T-cell (primary cell): ENCODE measurements around the gene UGT2A1. TPM values are rescaled to one million over a fixed set of nuclear protein-coding genes. Genes with fewer than 3 reads are reported as not detected.

Experiments
- ATAC-seq, 4 experiments: fragments of 200-7000 bp in 3 of 4; fragments of 150-1000 bp in 1 of 4; cut with Tn5 transposase; replicated peaks in 1 of 4; 1 replicate in 3 of 4; 2 replicates in 1 of 4; pipeline ENCODE4 v1.10.0; 2021; ENCODE audit warnings: moderate library complexity in 3 of 4, mild to moderate bottlenecking in 2 of 4, moderate number of reproducible peaks in 1 of 4
- CTCF ChIA-PET, 2 donors: fragments of 300-600 bp; sonication (Branson Sonifier 250); formaldehyde crosslinking; loops; one replicate each; lab custom pipeline; 2022; ENCODE audit warnings: antibody characterized with exemption in 2 of 2; lab: Charles Lee
- POLR2A ChIA-PET, 2 donors: fragments of 300-600 bp; sonication (Branson Sonifier 250); formaldehyde crosslinking; loops; one replicate each; lab custom pipeline; 2022; ENCODE audit warnings: antibody characterized with exemption in 2 of 2; lab: Charles Lee
- DNase-seq, 35 experiments: peaks; one replicate each; pipeline versions ENCODE4 v3.0.0 to v3.0.0-alpha.2; 2013 to 2023
- H3K27ac ChIP-seq: one replicate; pipeline ENCODE4 v1.5.1; 2013; ENCODE audit warnings: low read length
- H3K27me3 ChIP-seq, 2 experiments: replicated peaks in 1 of 2; 1 replicate in 1 of 2; 2 replicates in 1 of 2; pipeline versions ENCODE4 v1.6.1 to v1.7.0; 2013; ENCODE audit warnings: low read length in 1 of 2, mixed read lengths in 1 of 2; ENCODE audit not compliant: control insufficient read depth in 2 of 2, insufficient read depth in 2 of 2; ENCODE audit errors: extremely low read depth in 1 of 2
- H3K36me3 ChIP-seq, 2 donors: 1 replicate in 1 of 2; 2 replicates in 1 of 2; pipeline versions ENCODE4 v1.6.1 to v1.7.0; 2013; ENCODE audit warnings: low read length in 1 of 2; ENCODE audit not compliant: control insufficient read depth in 2 of 2, insufficient read depth in 1 of 2; ENCODE audit errors: extremely low read depth in 1 of 2
- H3K4me1 ChIP-seq, 2 experiments: 1 replicate in 1 of 2; 2 replicates in 1 of 2; pipeline versions ENCODE4 v1.6.1 to v1.7.0; 2013; ENCODE audit warnings: low read length in 2 of 2, mixed read lengths in 1 of 2; ENCODE audit not compliant: insufficient read depth in 2 of 2, control insufficient read depth in 1 of 2; ENCODE audit errors: extremely low read depth in 1 of 2
- H3K4me3 ChIP-seq, 2 donors: 1 replicate in 1 of 2; 2 replicates in 1 of 2; pipeline versions ENCODE4 v1.5.1 to v1.7.0; 2013; ENCODE audit warnings: mild to moderate bottlenecking in 2 of 2, low read length in 1 of 2, moderate library complexity in 1 of 2; ENCODE audit not compliant: control insufficient read depth in 1 of 2; ENCODE audit errors: extremely low read depth in 1 of 2
- H3K9me3 ChIP-seq: 2 replicates; pipeline ENCODE4 v1.7.0; 2013
- H3K27ac Mint-ChIP-seq, 2 donors: one replicate each; pipeline ENCODE4 v1.8.0; 2020 to 2021; ENCODE audit warnings: mild to moderate bottlenecking in 2 of 2, mixed read lengths in 2 of 2
- H3K27me3 Mint-ChIP-seq, 2 donors: one replicate each; pipeline ENCODE4 v1.8.0; 2021 to 2022; ENCODE audit warnings: mixed read lengths in 2 of 2
- H3K36me3 Mint-ChIP-seq: one replicate; pipeline ENCODE4 v1.8.0; 2021; ENCODE audit warnings: mixed read lengths
- H3K4me1 Mint-ChIP-seq, 3 donors: one replicate each; pipeline ENCODE4 v1.8.0; 2020 to 2022; ENCODE audit warnings: mixed read lengths in 3 of 3, mild to moderate bottlenecking in 1 of 3
- H3K4me3 Mint-ChIP-seq, 3 donors: one replicate each; pipeline ENCODE4 v1.8.0; 2020 to 2022; ENCODE audit warnings: mild to moderate bottlenecking in 3 of 3, mixed read lengths in 3 of 3, moderate library complexity in 3 of 3
- H3K9me3 Mint-ChIP-seq, 3 donors: one replicate each; pipeline ENCODE4 v1.8.0; 2020 to 2022; ENCODE audit warnings: mixed read lengths in 3 of 3
- WGBS: methylation state at CpG from one replicate; pipeline ENCODE4 v1.1.5; 2013; ENCODE audit warnings: missing lambda C conversion rate; ENCODE audit not compliant: insufficient coverage; 5-methylcytosine and 5-hydroxymethylcytosine counted together
- total RNA-seq, 35 experiments: library from RNA in 6 of 35; stranded (reverse) in 6 of 35; fragments of 120-200 nt in 1 of 35; gene quantifications; one replicate each; pipeline versions ENCODE4 v1.2.1 to v1.2.4 and lab custom pipeline; 2013 to 2026

The UGT2A1 gene
- total RNA-seq, 5 donors from 2014 or later (not counting 1 experiment from before 2014, with no cell fraction given): not detected

DNA sequence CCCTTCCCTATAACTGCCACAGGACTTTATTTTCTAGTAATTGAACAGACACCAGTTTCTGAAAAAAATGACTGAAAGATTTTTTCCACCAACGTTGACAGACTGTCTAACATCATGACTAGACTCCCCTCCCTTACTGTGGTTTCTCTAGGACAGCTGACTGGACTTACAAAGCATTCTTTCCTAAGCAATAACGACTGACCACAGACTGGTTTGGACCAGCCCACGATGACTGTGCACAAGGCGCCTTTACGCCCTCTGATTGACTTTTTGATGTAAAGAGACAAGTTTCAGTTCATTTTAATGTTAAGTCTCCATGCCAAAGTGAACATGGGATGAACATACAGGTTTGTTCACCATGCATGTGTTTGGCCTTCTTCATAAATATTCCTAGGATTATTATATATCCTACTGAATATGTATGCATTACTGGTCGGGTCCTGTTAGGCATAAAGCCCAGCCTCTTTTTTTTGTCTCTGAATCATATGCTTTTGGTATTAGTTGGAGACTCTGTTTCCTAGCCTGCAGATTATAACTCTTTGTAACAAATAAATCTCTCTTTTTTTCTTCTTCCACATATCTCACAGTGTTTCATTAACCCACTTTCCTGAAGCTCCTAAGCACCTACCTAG is 106.8 kb downstream of the UGT2A1 start:
- Histone ChIP-seq H3K27ac (no peak overlapping the region), H3K9me3 (no peaks in the 10 kb centered on the region), H3K27me3 (no peaks in the 10 kb centered on the region), H3K36me3 (no peaks in the 10 kb centered on the region), H3K4me3 (no peak overlapping the region), H3K4me1 (no peaks in the 10 kb centered on the region)
- Mint-ChIP-seq H3K36me3 (no peaks in the 10 kb centered on the region), H3K27ac (no peak overlapping the region), H3K4me1 (no peaks in the 10 kb centered on the region), H3K4me3 (no peak overlapping the region), H3K9me3 (no peaks in the 10 kb centered on the region), H3K27me3 (no peaks in the 10 kb centered on the region)
- DNase-seq (no peak), ATAC-seq (no peak)
- 0% methylated on average over 1 of the region's 6 CpGs for WGBS
- POLR2A ChIA-PET: no interaction called here
- CTCF ChIA-PET: no interaction called here

Other genes starting within 250 kb of the UGT2A1 start
- gene UGT2B4, start 157.3 kb downstream of the UGT2A1 start, total RNA-seq: under 1 TPM in 3 of 5 donors, not detected in 2; 0.20 to 0.33 (median 0.28) TPM
- gene UGT2A2, start 13.6 kb downstream of the UGT2A1 start, total RNA-seq: not detected
- 10 to 100 TPM in 2 of 5 donors, 1 to 10 TPM in 3; 8.0 to 22.6 (median 10.0) TPM for gene SULT1B1, start 107.4 kb upstream of the UGT2A1 start, total RNA-seq
- gene SULT1E1, start 206.9 kb upstream of the UGT2A1 start, total RNA-seq: not detected